HG02884 (cell line): ENCODE measurements around the gene POU4F2.

Experiments
- ATAC-seq: cut with Tn5 transposase; IDR thresholded peaks from one replicate; pipeline ENCODE4 v1.9.1; 2021; ENCODE audit warnings: mild to moderate bottlenecking, moderate library complexity; ENCODE audit not compliant: unreplicated experiment

The POU4F2 gene

GRCh38 chr4:146638786-146639505 is at the start of gene POU4F2:
TSS of gene POU4F2 (plus strand) at chr4:146638893. CDS start at chr4:146639141, 248 bp downstream.
- ATAC-seq: no peak

GRCh38 chr4:146590801-146591200 is 47.9 kb upstream of the POU4F2 start:
- no peak for ATAC-seq

- ATAC-seq: no peak
Measured at GRCh38 chr4:146592019-146592418, 46.7 kb upstream of the POU4F2 start.

- ATAC-seq: no peak
Measured at GRCh38 chr4:146632770-146633470, 5.8 kb upstream of the POU4F2 start.

GRCh38 chr4:146633471-146633800 is 5.3 kb upstream of the POU4F2 start:
- no peak for ATAC-seq

- ATAC-seq: no peak
Measured at GRCh38 chr4:146634825-146635224, 3.9 kb upstream of the POU4F2 start.

GRCh38 chr4:146637621-146638332 is 916 bp upstream of the POU4F2 start:
- no peak for ATAC-seq

- no peak for ATAC-seq
Measured at GRCh38 chr4:146638333-146638785, 334 bp upstream of the POU4F2 start.

GRCh38 chr4:146639506-146639932 is 826 bp downstream of the POU4F2 start:
- ATAC-seq: no peak

- ATAC-seq: no peak
Measured at GRCh38 chr4:146640021-146640464, 1.4 kb downstream of the POU4F2 start.

GRCh38 chr4:146640465-146641061 is 1.9 kb downstream of the POU4F2 start:
- ATAC-seq: no peak

- no peak for ATAC-seq
Measured at GRCh38 chr4:146641762-146642161, 3.1 kb downstream of the POU4F2 start.

GRCh38 chr4:146643812-146644401 is 5.2 kb downstream of the POU4F2 start:
- no peak for ATAC-seq

- no peak for ATAC-seq
Measured at GRCh38 chr4:146645921-146646320, 7.2 kb downstream of the POU4F2 start.

- no peak for ATAC-seq
Measured at GRCh38 chr4:146646593-146647325, 8.1 kb downstream of the POU4F2 start.

- ATAC-seq: no peak
Measured at GRCh38 chr4:146647615-146648460, 9.1 kb downstream of the POU4F2 start.

- no peak for ATAC-seq
Measured at GRCh38 chr4:146648461-146648783, 9.7 kb downstream of the POU4F2 start.

- ATAC-seq: no peak
Measured at GRCh38 chr4:146649232-146649631, 10.5 kb downstream of the POU4F2 start.

- no peak for ATAC-seq
Measured at GRCh38 chr4:146650034-146650433, 11.3 kb downstream of the POU4F2 start.
